ENCODE data around the gene SLC25A24.

The SLC25A24 gene

GRCh38 chr1:108097018-108097417 lies 103.1 kb downstream of the SLC25A24 start:
- DNase-seq (ENCODE audit: low read depth) = no peak

DNA sequence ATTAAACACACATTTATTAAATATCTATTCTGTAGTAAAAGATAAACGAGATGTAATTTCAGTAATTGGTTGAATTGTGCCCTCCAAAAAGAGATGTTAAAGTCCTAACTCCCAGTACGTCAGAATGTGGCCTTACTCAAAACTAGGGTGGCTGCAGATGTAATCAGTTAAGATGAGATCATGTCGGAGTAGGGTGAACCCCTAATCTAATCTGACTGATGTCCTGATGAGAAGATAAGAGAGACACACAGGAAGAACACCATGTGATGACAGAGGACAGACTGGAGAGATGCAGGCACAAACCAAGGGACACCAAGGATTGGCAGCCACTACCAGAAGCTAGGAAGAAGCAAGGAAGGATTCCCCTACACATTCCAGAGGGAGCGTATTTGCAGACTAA lies 104.1 kb downstream of the SLC25A24 start:
- no peak for DNase-seq (ENCODE audit: low read depth)

- no peak for DNase-seq (ENCODE audit: low read depth)
These were observed 110.7 kb downstream of the SLC25A24 start for GRCh38 chr1:108089477-108089876.

GRCh38 chr1:108085628-108086027 lies 114.5 kb downstream of the SLC25A24 start:
- DNase-seq (ENCODE audit: low read depth) = no peak

GRCh38 chr1:108084866-108085477 lies 115.2 kb downstream of the SLC25A24 start:
- DNase-seq (ENCODE audit: low read depth) = no peak
